SW 1271 (cell line): ENCODE data around the gene KRTAP13-4.

ENCODE experiments used
- DNase-seq, 2 experiments: peaks; one replicate each; lab custom pipeline; 2025; lab: John Stamatoyannopoulos, UW

KRTAP13-4 gene, protein sequence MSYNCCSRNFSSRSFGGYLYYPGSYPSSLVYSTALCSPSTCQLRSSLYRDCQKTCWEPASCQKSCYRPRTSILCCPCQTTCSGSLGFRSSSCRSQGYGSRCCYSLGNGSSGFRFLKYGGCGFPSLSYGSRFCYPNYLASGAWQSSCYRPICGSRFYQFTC

DNA sequence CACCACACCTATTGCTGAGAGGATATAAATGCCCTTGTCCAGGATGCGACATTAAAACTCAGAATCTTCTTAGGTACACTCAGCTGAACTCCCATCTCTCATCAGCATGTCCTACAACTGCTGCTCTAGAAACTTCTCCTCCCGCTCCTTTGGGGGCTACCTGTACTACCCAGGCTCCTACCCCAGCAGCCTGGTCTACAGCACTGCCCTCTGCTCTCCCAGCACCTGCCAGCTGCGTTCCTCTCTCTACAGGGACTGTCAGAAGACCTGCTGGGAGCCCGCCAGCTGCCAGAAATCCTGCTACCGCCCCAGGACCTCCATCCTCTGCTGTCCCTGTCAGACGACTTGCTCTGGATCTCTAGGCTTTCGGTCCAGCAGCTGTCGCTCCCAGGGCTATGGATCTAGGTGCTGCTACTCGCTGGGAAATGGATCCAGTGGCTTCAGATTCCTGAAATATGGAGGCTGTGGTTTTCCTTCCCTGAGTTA is at the start of gene KRTAP13-4:
KRTAP13-4 (plus strand) TSS at position 51 of the 486 bp plus-strand sequence; CDS start at position 107, 56 bp downstream.
- DNase-seq = no peak

- no peak for DNase-seq
Observed at GRCh38 chr21:30382201-30382600, 47.8 kb upstream of the KRTAP13-4 start.

- no peak for DNase-seq
Observed at GRCh38 chr21:30391492-30392025, 38.5 kb upstream of the KRTAP13-4 start.

DNA sequence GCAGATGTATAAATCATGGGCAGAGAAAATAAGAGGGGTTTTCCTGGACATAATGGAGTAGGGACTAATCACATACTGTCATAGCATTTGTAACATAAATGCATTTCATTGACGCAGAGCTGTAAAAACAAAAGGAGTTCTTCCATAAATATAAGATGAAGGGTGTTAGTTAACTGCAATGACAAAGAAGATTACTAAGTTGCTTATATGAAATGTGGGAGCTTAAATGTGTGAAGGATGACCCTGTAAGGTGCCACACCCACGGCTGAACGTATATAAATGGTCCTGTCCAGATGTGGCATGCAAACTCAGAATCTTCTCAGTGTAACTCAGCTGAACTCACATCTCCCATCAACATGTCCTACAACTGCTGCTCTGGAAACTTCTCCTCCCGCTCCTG is 34.3 kb upstream of the KRTAP13-4 start, which contains the start of gene KRTAP13-1:
KRTAP13-1 (plus strand) TSS at position 301 of the 400 bp plus-strand sequence; CDS start at position 357, 56 bp downstream.
- no peak for DNase-seq

GRCh38 chr21:30408782-30409494 is 21.1 kb upstream of the KRTAP13-4 start:
- peak in 1 of 2 experiments; percentile 7 for DNase-seq

- no peak for DNase-seq
Observed at GRCh38 chr21:30415993-30416392, 14.0 kb upstream of the KRTAP13-4 start.

DNA sequence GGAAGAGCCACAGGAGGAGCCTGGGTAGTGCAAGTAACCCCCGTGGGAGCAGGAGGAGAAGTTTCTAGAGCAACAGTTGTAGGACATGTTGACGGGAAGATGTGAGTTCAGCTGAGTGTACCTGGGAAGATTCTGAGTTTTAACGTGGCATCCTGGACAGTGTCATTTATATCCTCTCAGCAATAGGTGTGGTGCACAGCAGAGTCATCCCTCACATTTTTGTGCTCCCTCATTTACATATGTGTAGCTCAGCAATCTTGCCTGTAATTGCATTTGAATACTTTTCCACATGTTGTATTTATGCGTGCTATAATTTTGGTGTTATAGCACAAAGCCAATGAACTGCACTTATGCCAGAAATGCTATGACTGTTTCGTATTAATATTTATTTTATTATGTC is 4.2 kb upstream of the KRTAP13-4 start, which contains the start of gene KRTAP13-3:
KRTAP13-3 (minus strand) TSS at position 101 of the 400 bp plus-strand sequence; CDS start at position 87, 14 bp downstream.
- no peak for DNase-seq

DNA sequence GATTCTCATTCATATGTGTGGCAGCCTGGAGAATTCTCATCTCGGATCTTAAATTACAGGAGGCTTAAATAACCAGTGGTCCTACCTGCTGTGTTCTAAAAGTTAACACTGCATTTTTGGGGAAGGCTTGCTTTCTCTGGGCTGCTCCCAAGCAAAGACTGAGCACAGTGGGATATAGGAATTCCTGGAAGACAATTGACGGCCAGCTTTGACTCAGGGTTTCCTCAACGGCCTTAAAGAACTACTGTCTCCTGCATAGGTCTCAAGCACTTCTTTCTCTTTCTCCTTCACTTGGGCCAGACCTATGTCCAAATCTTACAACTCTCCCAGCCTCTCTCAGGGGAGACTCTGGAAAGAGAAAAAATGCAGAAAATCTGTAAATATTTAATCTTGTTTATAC is 3.3 kb upstream of the KRTAP13-4 start:
- no peak for DNase-seq

- DNase-seq = peak in 1 of 2 experiments; percentile 11
Observed at GRCh38 chr21:30434033-30434631, 4.1 kb downstream of the KRTAP13-4 start.

- DNase-seq = no peak
Observed at GRCh38 chr21:30437010-30437565, 7.1 kb downstream of the KRTAP13-4 start.

- DNase-seq = no peak
Observed at GRCh38 chr21:30439975-30440374, 10.0 kb downstream of the KRTAP13-4 start, which contains the start of gene KRTAP15-1. Gene KRTAP15-1 (plus strand): TSS chr21:30440275. CDS start chr21:30440328, 53 bp downstream.

DNA sequence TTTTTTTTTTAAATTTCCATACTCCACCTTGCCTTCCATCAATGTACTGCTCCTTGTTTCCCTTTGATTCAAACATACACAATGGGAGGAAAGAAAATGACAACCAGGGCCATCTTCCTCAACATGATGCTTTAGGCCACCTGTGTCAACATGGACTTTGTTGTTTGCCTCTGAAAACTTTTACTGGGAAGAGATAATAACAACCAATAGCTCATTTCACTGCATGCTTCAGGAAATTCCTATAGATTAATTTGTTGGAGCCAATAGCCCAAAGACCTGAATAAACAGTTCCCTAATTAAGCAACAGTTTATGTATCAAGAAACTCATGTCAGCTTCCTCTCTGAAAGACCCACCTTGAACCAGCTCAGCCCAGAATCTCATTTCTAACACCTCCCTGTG is 13.2 kb downstream of the KRTAP13-4 start:
- DNase-seq = no peak

DNA sequence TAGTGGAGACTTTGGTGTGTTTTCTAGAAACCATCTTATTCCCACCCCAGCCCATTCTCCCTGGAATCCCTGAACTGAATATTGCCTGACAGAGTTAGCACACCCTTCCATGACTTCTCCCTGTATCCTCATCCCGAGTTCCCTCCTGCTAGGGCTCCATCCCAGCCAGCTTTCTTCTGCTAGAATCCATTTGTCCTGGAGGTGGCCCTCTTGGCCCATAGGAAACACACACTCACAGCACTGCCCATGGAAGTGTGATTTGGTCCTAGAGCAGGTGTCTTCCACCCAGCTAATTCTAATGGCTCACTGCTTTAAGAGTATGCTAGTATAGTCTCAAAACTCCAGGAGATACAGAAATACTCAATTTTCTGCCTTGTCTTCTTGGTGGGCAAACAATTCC is 14.2 kb downstream of the KRTAP13-4 start:
- no peak for DNase-seq

GRCh38 chr21:30447056-30447455 is 17.0 kb downstream of the KRTAP13-4 start:
- no peak for DNase-seq

- DNase-seq = no peak
Observed at GRCh38 chr21:30448514-30448913, 18.5 kb downstream of the KRTAP13-4 start.

GRCh38 chr21:30463713-30464112 is 33.7 kb downstream of the KRTAP13-4 start:
- peak in 1 of 2 experiments; percentile 31 for DNase-seq

DNA sequence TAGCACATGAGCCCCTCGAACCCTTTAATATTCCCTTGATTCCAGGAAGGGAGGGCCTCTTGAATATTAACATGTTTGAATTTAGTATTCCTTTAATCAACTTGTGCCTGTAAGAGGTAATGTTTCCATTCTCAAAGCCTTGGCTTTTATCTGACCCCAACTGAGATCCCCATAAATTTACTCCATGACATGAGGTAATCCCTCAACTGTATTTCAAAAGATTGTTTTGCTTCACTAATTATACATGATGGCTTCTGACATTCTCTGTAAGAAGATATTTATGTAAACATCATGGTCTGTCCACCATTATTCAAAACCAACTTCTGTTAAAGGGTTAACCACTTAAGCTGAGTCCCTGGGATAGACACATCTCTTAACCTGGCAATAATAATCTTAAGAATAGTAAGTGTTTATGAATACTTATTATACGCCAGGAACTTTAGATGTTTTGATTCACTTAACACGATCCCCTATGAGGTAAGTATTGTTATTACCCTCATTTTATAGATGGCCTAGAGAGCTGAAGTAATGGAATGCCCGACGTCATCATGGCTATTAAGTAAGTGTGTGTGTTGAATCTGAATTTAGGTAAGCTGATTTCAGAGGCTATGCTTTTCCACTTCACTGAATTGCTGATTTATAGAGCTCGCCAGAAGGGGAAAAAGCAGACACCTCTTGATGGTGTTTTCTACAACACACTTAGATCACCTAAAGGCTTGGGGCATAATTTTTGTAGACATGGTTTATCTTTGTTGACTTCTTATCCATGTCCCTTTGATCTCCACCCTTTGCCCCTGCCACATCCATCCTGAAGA is 39.1 kb downstream of the KRTAP13-4 start:
- no peak for DNase-seq

DNA sequence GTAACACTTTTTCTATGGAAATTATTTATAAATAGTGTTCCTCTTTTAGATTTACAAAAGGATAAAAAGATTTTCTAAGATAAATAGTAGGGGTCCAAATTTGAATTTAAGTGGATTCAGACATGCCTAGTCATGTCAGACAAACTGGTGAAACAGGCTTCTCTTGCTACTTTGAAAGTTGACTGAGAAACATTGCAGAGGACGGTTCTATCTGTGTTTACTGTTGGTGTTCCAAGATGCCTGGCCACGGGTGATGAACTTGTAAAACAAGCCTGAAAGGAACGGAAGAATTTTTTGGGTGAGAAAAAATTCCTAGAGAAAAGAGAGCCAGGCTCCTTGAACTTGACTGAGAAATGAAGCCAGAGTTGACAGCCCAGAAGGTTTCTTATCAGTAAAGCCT is 48.0 kb downstream of the KRTAP13-4 start:
- DNase-seq = no peak

GRCh38 chr21:30479259-30479658 is 49.2 kb downstream of the KRTAP13-4 start:
- no peak for DNase-seq

DNA sequence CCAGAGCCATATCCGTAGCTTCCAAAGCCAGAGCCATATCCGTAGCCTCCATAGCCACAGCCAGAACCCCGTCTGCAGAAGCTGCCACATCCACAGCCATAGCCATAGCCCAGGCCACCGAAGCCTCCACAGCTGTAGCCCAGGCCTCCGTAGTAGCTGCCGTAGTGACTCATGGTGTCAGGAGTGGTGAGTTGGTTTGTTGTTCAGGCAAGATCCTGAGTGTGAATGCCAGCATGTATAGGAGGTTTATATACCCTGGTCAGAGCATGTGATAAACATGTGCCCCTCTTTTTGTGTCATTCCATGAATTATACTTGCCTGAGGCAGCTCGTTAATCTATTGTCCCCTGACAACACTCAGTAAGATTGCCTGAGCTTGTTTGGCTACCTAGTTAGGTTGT is 50.1 kb downstream of the KRTAP13-4 start, which contains the start of gene KRTAP19-1:
KRTAP19-1 (minus strand) TSS at position 223 of the 400 bp plus-strand sequence; CDS start at position 173, 50 bp downstream.
- no peak for DNase-seq
